Measurements from ENCODE around the gene DTNA.
"Not testable (repeated sequence)": the region's sequence is repeated elsewhere in the genome, so short reads cannot be mapped to it uniquely, and the experiment has no call there.

Gene DTNA

DNA sequence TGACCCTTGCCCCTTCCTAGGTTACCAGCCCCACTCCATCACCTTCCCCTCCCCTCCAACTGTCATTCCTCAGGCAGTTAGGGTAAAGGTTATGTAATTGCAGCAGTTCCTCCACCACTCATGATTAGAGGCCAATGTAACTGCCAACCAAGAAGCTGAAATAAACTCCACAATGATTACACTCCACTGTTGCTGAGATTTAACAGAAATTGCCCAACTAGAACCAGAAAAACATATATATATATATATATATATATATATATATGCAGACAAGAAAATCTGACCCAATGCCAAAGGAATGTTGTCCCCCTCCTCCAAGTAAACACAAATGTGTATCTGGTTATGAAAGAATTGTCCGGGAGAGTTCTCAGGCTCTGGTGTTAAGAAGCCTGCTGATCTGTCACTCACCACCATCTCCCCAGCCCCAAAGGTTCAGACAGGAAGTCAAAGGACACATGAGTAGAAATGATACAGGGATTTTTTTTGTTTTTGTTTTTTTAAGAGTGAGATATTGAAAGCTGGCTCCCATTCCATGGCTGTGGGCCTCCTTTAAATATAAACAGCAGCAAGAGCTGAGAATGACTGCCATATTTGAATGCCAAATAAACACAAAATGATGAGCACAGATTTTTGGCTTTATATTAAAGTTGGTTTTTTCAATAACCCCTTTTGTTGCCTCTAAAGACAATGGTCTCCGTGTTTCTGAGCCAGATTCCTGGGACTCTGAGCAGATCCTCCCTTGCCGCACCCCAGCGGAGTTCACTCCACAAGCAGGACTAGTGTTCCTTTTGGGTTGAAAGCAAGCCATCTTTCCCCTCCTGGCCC, 204.0 kb downstream of the DTNA start:
- no peak for TF ChIP-seq SUZ12 (IDR thresholded peaks at IDR 0.05; ENCODE audit: extremely low read depth, insufficient read depth, insufficient read length)
- Histone ChIP-seq H3K4me1 (ENCODE audit: insufficient read depth, insufficient read length) (no peaks in the 10 kb centered on the region), H3K9ac (ENCODE audit: insufficient read length, low read depth) (no peak overlapping the region), H3K27me3 (ENCODE audit: insufficient read depth, insufficient read length) (no peaks in the 10 kb centered on the region), H3K36me3 (ENCODE audit: insufficient read depth, insufficient read length, low read length) (no peaks in the 10 kb centered on the region), H3K4me3 (ENCODE audit: insufficient read length, low read depth) (no peak overlapping the region), H3K9me3 (ENCODE audit: insufficient read depth, low read length) (no peaks in the 10 kb centered on the region)
- DNase-seq (ENCODE audit: low read depth, low spot score), result no peak

DNA sequence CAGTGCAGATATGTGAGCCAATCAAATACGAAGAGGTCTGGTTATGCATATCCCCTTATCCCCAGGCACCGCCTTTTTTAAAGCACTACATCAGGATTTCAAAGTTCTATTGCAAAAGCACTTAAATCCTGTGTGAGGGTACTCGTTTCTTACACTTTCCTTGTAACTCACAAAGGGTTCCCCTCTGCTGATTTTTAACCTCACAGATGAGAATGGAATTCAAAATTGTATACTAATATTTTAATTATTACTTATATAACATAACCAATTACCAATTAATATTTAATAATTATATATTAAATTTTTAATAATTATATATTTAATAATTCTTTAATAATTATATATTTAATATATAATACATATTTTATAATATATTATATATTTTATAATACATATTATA, 204.9 kb downstream of the DTNA start:
- no peak for DNase-seq (ENCODE audit: low read depth, low spot score)
- no peak overlapping the region for H3K4me3 ChIP-seq (ENCODE audit: insufficient read length, low read depth)
- no peaks in the 10 kb centered on the region for H3K27me3 ChIP-seq (ENCODE audit: insufficient read depth, insufficient read length)
- H3K4me1 ChIP-seq (ENCODE audit: insufficient read depth, insufficient read length), result no peaks in the 10 kb centered on the region
- TF ChIP-seq ZNF274 (IDR thresholded peaks at IDR 0.05; ENCODE audit: low read depth, low read length), result no peak
- no peak for TF ChIP-seq YY1 (IDR thresholded peaks at IDR 0.05; ENCODE audit: insufficient read depth, insufficient read length)
- TF ChIP-seq SUZ12 (IDR thresholded peaks at IDR 0.05; ENCODE audit: extremely low read depth, insufficient read depth, insufficient read length), result no peak
- H3K36me3 ChIP-seq (ENCODE audit: insufficient read depth, insufficient read length, low read length), result no peaks in the 10 kb centered on the region
- H3K9ac ChIP-seq (ENCODE audit: insufficient read length, low read depth), result no peak overlapping the region
- H3K9me3 ChIP-seq (ENCODE audit: insufficient read depth, low read length), result no peaks in the 10 kb centered on the region

DNA sequence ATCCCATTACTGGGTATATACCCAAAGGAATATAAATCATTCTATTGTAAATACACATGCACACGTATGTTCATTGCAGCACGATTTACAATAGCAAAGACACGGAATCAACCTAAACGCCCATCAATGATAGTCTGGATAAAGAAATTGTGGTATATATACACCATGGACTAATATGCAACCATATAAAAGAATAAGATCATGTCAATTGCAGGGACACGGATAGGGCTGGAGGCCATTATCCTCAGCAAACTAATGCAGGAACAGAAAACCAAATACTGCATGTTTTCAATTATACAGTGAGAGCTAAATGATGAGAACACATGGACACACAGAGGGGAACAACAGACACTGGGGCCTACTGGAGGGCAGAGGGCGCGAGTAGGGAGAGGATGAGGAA, 206.4 kb downstream of the DTNA start:
- H3K27me3 ChIP-seq (ENCODE audit: insufficient read depth, insufficient read length); DNase-seq (ENCODE audit: low read depth, low spot score); H3K4me3 ChIP-seq (ENCODE audit: insufficient read length, low read depth); H3K9ac ChIP-seq (ENCODE audit: insufficient read length, low read depth); H3K9me3 ChIP-seq (ENCODE audit: insufficient read depth, low read length); H3K36me3 ChIP-seq (ENCODE audit: insufficient read depth, insufficient read length, low read length); H3K4me1 ChIP-seq (ENCODE audit: insufficient read depth, insufficient read length): not testable (repeated sequence)

DNA sequence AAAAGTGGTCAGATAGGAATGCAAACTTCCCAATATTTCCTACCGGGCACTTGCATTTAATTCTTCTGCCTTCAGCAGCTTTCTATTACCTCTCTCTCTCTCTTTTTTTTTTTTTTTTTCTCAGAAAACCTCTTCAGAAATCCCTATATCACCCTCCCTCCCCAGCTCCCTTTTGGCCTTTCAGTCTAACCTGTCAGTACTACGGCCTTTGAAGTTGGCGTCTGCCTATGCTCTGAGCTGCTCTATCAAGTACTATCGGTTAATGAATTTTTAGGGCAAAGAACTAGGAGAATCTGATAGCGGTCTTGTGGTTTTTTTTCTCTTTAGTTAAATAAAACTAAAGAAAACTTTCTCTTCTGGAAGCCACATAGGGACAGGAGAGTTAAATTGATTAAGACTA, 208.8 kb downstream of the DTNA start:
- H3K4me1 ChIP-seq (ENCODE audit: insufficient read depth, insufficient read length), result no peaks in the 10 kb centered on the region
- H3K9ac ChIP-seq (ENCODE audit: insufficient read length, low read depth), result no peak overlapping the region
- TF ChIP-seq YY1 (IDR thresholded peaks at IDR 0.05; ENCODE audit: insufficient read depth, insufficient read length), result no peak
- H3K9me3 ChIP-seq (ENCODE audit: insufficient read depth, low read length), result no peaks in the 10 kb centered on the region
- no peaks in the 10 kb centered on the region for H3K36me3 ChIP-seq (ENCODE audit: insufficient read depth, insufficient read length, low read length)
- no peaks in the 10 kb centered on the region for H3K27me3 ChIP-seq (ENCODE audit: insufficient read depth, insufficient read length)
- DNase-seq (ENCODE audit: low read depth, low spot score), result no peak
- no peak overlapping the region for H3K4me3 ChIP-seq (ENCODE audit: insufficient read length, low read depth)

GRCh38 chr18:34921226-34921625, 211.1 kb downstream of the DTNA start:
- Histone ChIP-seq H3K27me3 (ENCODE audit: insufficient read depth, insufficient read length) (no peaks in the 10 kb centered on the region), H3K4me3 (ENCODE audit: insufficient read length, low read depth) (no peak overlapping the region), H3K4me1 (ENCODE audit: insufficient read depth, insufficient read length) (no peaks in the 10 kb centered on the region), H3K36me3 (ENCODE audit: insufficient read depth, insufficient read length, low read length) (no peaks in the 10 kb centered on the region), H3K9me3 (ENCODE audit: insufficient read depth, low read length) (no peaks in the 10 kb centered on the region), H3K9ac (ENCODE audit: insufficient read length, low read depth) (no peak overlapping the region)
- DNase-seq (ENCODE audit: low read depth, low spot score), result no peak
- TF ChIP-seq SUZ12 (IDR thresholded peaks at IDR 0.05; ENCODE audit: extremely low read depth, insufficient read depth, insufficient read length) (no peak), YY1 (IDR thresholded peaks at IDR 0.05; ENCODE audit: insufficient read depth, insufficient read length) (no peak), ZNF274 (IDR thresholded peaks at IDR 0.05; ENCODE audit: low read depth, low read length) (no peak)

DNA sequence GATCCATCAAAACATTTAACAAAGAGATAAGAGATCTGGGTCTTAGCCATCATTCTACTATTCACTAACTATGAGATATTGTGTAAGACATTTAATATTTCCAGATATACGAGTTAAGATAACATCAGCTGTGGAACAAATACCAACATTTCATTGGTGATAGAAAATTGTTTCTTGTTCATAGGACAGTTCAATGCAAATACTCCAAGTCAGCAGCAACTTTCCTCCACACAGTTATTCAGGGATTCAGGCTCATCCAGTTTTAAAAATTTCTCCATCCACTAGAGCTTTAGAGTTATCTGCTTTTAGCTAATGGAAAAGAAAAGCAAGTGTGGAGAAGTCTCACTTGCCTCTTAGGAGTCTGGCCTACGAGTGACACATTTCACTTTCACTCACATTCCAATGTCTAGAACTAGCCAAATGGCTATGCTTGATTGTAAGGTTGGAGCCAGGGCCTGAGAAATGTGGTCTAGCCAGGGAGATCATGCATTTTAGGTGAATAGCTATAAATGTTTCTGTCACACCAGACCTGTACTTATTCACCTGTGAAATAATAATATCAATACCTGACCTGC, 211.8 kb downstream of the DTNA start:
- TF ChIP-seq SUZ12 (IDR thresholded peaks at IDR 0.05; ENCODE audit: extremely low read depth, insufficient read depth, insufficient read length) (no peak), ZNF274 (IDR thresholded peaks at IDR 0.05; ENCODE audit: low read depth, low read length) (no peak), YY1 (IDR thresholded peaks at IDR 0.05; ENCODE audit: insufficient read depth, insufficient read length) (no peak)
- no peaks in the 10 kb centered on the region for H3K27me3 ChIP-seq (ENCODE audit: insufficient read depth, insufficient read length)
- no peak for DNase-seq (ENCODE audit: low read depth, low spot score)
- H3K36me3 ChIP-seq (ENCODE audit: insufficient read depth, insufficient read length, low read length), result no peaks in the 10 kb centered on the region
- no peaks in the 10 kb centered on the region for H3K4me1 ChIP-seq (ENCODE audit: insufficient read depth, insufficient read length)
- no peak overlapping the region for H3K4me3 ChIP-seq (ENCODE audit: insufficient read length, low read depth)
- no peak overlapping the region for H3K9ac ChIP-seq (ENCODE audit: insufficient read length, low read depth)
- H3K9me3 ChIP-seq (ENCODE audit: insufficient read depth, low read length), result no peaks in the 10 kb centered on the region

DNA sequence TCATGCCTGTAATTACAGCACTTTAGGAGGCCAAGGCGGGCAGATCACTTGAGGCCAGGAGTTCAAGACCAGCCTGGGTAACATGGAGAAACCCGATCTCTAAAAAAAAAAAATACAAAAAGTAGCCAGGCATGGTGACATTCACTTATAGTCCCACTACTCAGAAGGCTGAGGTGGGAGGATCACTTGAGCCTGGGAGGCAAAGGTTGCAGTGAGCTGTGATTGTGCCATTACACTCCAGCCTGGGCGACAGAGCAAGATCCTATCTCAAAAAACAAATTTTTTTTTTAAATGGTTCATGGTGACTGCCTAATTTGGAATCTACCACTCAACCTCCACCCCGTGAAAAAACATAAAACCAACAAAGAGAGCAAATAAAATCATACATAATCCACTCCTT, 212.5 kb downstream of the DTNA start:
- not testable (repeated sequence) for H3K4me1 ChIP-seq (ENCODE audit: insufficient read depth, insufficient read length); H3K36me3 ChIP-seq (ENCODE audit: insufficient read depth, insufficient read length, low read length); H3K4me3 ChIP-seq (ENCODE audit: insufficient read length, low read depth); DNase-seq (ENCODE audit: low read depth, low spot score); H3K9me3 ChIP-seq (ENCODE audit: insufficient read depth, low read length); H3K27me3 ChIP-seq (ENCODE audit: insufficient read depth, insufficient read length); H3K9ac ChIP-seq (ENCODE audit: insufficient read length, low read depth)

DNA sequence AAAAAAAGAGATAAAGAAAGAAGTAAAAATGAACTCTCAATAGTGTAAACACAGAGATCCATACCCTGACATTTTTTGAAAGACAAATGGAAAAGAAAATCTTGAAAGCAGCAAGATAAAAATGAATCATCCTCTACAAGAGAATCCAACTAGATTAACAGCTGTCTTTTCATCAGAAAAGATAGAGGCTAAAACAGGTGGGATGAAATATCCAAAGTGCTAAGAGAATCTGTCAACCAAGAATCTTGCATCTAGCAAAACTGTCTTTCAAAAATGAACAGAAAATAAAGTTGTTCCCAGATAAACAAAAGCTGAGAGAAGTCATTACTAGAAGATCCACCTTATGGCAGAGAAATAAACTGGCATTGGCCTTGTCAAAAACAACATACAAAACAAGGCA, 213.8 kb downstream of the DTNA start:
- TF ChIP-seq ZNF274 (IDR thresholded peaks at IDR 0.05; ENCODE audit: low read depth, low read length) (no peak), SUZ12 (IDR thresholded peaks at IDR 0.05; ENCODE audit: extremely low read depth, insufficient read depth, insufficient read length) (no peak), YY1 (IDR thresholded peaks at IDR 0.05; ENCODE audit: insufficient read depth, insufficient read length) (no peak)
- H3K9me3 ChIP-seq (ENCODE audit: insufficient read depth, low read length), result no peaks in the 10 kb centered on the region
- H3K4me3 ChIP-seq (ENCODE audit: insufficient read length, low read depth), result no peak overlapping the region
- H3K9ac ChIP-seq (ENCODE audit: insufficient read length, low read depth), result no peak overlapping the region
- H3K27me3 ChIP-seq (ENCODE audit: insufficient read depth, insufficient read length), result no peaks in the 10 kb centered on the region
- H3K36me3 ChIP-seq (ENCODE audit: insufficient read depth, insufficient read length, low read length), result no peaks in the 10 kb centered on the region
- H3K4me1 ChIP-seq (ENCODE audit: insufficient read depth, insufficient read length), result no peaks in the 10 kb centered on the region
- no peak for DNase-seq (ENCODE audit: low read depth, low spot score)
